C4-2B (cell line): ENCODE results near the gene NAP1L4.
A peak's percentile ranks its signal among the peaks of the same experiment; 100 is the strongest.

Experiments
- ZFX ChIP-seq: fragments of 450-650 bp; IDR thresholded peaks from 2 replicates; pipeline ENCODE4 v1.6.1; 2017
- TF ChIP-seq, protein P1 (sequence below): fragments of 450-650 bp; conservative IDR thresholded peaks from 2 replicates; pipeline ENCODE4 v1.5.1; 2017; ENCODE audit warnings: mild to moderate bottlenecking

DNA sequence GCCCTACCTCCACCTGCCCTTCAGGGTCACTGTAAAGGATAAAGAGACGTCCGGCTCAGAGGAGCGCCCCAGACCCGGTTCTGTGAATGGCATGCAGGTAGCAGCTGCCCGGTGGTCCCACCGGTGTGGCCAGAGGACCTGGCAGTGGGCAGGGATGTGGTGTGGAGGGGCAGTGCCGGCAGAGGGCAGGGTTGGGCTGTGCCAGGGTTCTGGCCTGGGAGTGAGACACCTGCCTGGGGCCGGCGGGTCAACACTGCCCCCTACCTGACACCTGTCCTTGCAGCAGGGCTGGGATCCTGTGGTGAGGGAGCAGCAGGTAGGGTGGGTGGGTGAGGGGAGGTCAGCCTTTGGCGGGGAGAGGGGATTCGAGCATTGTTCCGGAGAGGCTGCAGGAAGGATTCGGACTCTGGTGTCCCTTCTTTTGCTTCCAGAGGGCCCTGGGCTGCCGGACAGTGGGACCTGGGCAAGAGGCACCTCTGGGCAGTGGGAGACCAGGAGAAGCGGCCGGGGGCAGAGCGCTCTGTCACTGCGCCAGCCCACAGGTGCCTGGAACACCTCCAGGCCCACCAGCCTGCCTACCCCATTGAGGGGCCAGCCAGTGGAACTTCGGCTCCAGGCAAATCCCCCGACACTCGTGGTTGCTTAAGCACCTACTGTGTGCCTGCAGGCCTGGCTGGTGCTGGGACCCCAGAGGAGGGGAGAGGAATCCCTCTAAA lies 61.3 kb downstream of the NAP1L4 start:
- TF ChIP-seq, protein P1, sequence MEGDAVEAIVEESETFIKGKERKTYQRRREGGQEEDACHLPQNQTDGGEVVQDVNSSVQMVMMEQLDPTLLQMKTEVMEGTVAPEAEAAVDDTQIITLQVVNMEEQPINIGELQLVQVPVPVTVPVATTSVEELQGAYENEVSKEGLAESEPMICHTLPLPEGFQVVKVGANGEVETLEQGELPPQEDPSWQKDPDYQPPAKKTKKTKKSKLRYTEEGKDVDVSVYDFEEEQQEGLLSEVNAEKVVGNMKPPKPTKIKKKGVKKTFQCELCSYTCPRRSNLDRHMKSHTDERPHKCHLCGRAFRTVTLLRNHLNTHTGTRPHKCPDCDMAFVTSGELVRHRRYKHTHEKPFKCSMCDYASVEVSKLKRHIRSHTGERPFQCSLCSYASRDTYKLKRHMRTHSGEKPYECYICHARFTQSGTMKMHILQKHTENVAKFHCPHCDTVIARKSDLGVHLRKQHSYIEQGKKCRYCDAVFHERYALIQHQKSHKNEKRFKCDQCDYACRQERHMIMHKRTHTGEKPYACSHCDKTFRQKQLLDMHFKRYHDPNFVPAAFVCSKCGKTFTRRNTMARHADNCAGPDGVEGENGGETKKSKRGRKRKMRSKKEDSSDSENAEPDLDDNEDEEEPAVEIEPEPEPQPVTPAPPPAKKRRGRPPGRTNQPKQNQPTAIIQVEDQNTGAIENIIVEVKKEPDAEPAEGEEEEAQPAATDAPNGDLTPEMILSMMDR, result peak; percentile 99
- TF ChIP-seq ZFX, result no peak
